ENCODE results near the gene OR1L1.

Gene OR1L1, protein sequence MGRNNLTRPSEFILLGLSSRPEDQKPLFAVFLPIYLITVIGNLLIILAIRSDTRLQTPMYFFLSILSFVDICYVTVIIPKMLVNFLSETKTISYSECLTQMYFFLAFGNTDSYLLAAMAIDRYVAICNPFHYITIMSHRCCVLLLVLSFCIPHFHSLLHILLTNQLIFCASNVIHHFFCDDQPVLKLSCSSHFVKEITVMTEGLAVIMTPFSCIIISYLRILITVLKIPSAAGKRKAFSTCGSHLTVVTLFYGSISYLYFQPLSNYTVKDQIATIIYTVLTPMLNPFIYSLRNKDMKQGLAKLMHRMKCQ

DNA sequence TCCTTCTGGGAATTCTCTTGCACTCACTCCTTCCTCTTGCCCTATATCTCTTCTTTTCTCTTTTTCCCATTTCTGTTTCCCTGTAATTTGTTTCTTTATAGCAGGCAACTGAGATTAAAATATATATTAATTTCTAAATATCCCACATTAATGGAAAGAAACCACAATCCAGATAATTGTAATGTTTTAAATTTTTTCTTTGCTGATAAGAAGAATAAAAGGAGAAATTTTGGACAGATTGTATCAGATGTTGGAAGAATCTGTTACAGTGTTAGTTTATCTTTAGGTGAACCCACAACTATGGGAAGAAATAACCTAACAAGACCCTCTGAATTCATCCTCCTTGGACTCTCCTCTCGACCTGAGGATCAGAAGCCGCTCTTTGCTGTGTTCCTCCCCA lies at the start of gene OR1L1:
OR1L1 (plus strand) TSS at position 301 of the 400 bp plus-strand sequence; CDS start at position 301, 0 bp downstream.
- no peak for DNase-seq

DNA sequence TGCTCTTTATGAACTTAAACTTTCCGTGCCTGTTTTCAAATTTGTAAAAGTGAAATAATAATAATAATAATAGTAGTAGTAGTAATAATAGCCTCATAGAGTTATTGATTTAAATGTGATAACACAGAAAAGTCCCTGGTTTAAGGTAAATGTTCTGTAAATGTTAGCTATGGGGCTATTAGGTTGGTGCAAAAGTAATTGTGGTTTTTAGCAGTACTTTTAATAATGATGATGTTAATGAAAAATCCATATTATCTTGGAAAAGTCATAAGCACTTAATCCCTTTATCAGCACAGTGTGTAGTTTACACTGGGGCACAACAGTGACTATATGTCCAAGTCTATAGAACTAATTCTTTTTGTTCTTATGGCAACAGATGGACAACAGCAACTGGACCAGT lies 47.2 kb upstream of the OR1L1 start, which contains the start of gene OR1Q1:
OR1Q1 (plus strand) TSS at position 377 of the 400 bp plus-strand sequence; CDS start at position 377, 0 bp downstream.
- DNase-seq, result no peak

DNA sequence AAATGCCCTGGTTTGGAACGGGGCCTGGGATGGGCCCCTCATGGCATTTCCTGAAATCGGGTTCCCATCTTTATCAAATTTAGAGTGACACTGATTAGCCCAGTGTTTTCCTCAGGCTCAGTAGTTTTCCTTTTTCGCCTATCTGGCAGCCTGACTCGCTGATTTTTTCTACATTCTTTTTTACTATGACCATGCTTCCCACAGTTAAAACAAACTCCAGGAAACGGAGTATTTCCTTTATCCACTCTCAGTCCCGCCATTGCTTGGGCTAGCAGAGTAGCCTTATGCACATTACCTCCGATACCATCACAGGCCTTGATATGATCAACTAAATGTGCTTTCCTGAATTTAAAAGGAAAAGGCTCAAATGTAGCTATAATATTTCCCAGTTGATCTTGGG lies 41.5 kb upstream of the OR1L1 start:
- DNase-seq, result no peak

DNA sequence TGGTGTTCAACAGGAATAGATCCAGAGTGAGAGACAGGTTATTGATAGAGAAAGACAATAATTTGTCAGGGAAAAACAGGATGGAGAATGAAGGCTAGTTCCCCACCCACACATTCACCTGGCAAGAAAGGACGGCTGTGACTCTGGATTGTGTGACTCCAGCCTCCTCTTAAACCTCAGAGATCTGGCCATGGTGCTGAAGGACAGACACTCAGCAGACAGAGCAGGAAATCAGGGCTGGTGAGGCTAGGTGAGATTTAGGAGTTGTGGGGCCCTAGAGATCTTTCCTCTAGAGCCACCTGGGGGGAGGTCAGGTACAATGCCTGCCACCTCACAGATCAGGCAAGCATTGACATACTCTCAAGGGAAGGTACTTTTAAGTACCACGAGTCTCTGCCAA lies 19.3 kb upstream of the OR1L1 start:
- no peak for DNase-seq

DNA sequence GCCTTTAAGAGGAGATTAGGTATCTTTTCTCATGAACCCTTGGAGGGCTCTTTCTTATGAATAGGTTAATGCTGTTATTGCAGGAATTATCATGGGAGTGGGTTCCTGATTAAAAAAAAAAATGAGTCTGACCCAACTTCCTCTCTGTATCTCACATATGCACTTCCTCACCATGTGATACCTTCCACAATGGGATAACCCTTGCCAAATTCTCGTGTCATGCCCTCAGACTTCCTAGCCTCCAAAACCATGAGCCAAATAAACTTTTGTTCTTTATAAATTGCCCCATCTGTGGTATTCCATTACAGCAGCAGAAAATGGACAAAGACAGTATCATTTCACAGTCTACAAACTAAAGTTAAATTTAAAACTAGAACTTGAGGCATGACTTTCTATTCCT lies 5.1 kb upstream of the OR1L1 start:
- DNase-seq, result no peak

DNA sequence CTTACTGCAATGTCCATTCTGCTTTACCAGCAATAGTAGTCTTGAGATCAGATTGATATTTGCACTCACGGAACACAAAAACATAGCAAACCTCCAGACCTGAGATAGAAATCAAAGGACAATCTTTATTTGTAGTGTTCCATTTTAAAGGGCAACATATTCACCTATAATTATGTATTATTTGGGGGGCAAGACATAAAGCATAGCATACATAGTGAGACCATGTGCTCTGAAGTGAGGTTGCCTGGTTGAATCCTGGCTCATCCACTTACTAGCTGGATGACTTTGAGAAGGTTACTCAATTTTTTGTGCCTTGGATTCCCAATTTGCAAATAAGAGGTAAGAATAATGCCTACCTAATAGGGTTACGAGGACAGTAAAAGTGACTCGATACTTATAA lies 4.0 kb upstream of the OR1L1 start, which contains the start of gene OR1B1:
OR1B1 (minus strand) TSS at position 101 of the 400 bp plus-strand sequence.
- no peak for DNase-seq

DNA sequence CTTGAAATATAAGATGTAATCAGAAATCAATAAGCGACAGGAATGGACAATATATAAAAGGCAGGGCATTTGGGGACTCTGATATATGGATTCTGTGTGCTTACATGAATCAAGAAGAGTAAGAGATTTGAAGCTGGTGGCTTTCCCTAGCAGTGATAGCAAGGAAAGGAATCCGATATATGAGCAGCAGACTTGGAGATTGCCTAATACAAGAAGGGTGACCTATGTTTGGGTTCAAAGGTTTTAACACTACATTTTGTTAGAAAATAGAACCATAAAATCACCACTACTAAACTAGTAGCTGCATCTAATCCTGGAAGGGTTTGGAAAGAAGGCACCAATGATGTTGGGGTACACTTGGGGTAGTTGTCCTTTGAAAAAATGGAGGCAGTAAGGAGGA lies 11.0 kb downstream of the OR1L1 start:
- no peak for DNase-seq

DNA sequence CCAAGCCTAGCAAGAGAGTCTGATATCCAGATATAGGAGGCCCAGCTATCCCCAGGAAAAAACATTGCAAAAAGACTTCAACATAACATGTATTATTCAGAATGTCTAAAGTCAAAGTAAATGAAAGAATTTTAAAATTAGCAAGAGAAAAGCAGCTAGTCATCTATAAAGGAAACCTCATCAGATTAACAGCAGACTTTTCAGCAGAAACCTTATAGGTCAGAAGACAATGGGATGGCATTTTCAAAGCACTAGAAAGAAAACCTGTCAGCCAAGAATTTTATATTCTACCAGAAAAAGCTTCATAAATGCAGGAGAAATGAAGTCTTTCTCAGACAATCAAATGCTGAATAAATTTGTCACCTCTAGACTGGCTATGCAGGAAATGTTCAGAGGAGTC lies 23.3 kb downstream of the OR1L1 start:
- no peak for DNase-seq

DNA sequence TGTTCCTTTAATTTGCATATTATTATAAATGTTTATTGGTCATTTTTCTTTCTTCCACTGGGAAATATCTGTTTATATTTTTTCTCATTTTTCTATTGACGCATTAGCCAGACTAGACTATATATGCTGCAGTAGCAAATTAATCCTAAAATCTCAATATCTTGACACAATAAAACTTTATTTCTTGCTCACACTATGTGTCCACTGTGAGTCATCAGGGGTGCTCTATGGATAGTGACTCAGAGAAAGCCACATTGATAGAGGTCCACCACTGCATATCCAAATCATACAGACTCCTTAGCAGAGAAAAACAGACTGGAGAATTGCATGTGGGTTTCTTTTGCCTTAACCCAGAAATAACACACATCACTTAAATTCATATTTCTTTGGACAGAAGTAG lies 34.2 kb downstream of the OR1L1 start:
- DNase-seq, result no peak
